Choroid plexus epithelial cell (primary cell): Measurements from ENCODE around the gene CRISPLD2.
A peak's percentile ranks its signal among the peaks of the same experiment; 100 is the strongest.

Source experiments
- DNase-seq: peaks from one replicate; pipeline ENCODE4 v3.0.0-alpha.2; 2010; ENCODE audit warnings: low read depth
- H3K4me3 ChIP-seq: 2 replicates; pipeline ENCODE4 v1.5.1; 2011; ENCODE audit warnings: low read depth, mild to moderate bottlenecking, control low read depth, low read length, moderate library complexity
- TF ChIP-seq, protein P1 (sequence below): conservative IDR thresholded peaks from 2 replicates; pipeline ENCODE4 v1.5.1; 2011; ENCODE audit warnings: low read depth, mild to moderate bottlenecking, control low read depth, inconsistent platforms, low read length, moderate library complexity

Gene CRISPLD2

DNA sequence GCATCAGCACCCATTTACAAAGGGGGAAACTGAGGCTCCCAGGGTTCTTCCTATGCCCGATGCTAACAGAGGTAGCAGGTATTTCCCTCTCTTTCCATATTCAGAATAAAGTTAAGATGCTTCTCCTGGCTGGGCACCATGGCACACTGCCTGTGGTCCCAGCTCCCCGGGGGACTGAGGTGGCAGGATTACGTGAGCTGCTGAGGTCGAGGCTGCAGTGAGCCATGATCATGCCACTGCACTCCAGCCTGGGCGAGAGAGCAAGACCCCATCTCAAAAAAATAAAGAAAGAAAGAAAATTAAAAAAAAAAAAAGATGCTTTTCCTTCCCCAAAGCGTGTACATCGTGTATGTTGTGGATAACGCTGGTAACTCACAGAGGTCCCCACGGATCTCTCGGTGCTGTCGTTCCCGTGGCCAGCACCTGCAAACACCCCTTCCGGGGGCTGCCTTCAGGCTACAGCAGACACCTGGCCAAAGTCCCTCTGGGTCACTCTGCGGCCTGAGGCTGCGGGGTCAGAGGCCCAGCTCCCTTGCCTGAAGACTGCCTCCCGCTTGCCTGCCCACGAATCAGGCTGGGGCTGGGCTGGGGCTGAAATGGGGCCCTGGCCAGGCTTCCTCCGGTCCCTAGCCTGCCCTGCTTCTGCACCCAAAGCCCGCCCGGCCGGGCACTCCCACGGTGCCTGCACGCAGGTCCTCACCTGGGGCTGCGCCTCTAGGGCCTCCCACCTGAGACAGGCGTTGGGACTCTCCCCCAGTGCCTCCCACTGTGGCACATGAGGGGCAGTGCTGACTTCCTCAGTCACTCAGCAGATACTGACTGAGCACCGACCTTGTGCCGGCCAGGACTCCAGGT is 128.4 kb downstream of the CRISPLD2 start:
- DNase-seq: no peak
- TF ChIP-seq, protein P1, sequence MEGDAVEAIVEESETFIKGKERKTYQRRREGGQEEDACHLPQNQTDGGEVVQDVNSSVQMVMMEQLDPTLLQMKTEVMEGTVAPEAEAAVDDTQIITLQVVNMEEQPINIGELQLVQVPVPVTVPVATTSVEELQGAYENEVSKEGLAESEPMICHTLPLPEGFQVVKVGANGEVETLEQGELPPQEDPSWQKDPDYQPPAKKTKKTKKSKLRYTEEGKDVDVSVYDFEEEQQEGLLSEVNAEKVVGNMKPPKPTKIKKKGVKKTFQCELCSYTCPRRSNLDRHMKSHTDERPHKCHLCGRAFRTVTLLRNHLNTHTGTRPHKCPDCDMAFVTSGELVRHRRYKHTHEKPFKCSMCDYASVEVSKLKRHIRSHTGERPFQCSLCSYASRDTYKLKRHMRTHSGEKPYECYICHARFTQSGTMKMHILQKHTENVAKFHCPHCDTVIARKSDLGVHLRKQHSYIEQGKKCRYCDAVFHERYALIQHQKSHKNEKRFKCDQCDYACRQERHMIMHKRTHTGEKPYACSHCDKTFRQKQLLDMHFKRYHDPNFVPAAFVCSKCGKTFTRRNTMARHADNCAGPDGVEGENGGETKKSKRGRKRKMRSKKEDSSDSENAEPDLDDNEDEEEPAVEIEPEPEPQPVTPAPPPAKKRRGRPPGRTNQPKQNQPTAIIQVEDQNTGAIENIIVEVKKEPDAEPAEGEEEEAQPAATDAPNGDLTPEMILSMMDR: no peak
- H3K4me3 ChIP-seq: no peak overlapping the region

DNA sequence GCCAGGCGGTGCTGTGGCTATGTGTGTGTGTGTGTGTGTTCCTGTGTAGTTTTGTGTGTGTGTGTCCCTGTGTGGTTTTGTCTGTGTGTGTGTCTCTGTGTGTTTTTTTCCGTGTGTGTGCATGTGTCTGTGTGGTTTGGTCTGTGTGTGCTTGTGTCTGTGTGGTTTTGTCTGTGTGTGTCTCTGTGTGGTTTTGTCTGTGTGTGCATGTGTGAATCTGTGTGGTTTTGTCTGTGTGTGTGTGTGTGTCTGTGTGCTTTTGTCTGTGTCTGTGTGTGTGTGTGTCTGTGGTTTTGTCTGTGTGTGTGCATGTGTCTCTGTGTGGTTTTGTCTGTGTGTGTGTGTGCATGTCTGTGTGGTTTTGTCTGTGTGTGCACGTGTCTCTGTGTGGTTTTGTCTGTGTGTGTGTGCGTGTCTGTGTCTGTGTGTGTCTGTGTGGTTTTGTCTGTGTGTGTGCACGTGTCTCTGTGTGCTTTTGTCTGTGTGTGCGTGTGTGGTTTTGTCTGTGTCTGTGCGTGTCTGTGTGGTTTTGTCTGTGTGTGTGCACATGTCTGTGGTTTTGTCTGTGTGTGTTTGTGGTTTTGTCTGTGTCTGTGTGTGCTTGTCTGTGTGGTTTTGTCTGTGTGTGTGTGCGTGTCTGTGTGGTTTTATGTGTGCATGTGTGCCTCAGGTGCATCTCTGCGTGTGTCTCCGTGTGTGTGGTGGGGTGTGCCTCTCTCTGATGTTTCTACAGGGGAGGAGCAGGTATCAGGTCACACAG is 129.2 kb downstream of the CRISPLD2 start:
- no peak overlapping the region for H3K4me3 ChIP-seq
- TF ChIP-seq, protein P1: no peak
- no peak for DNase-seq

DNA sequence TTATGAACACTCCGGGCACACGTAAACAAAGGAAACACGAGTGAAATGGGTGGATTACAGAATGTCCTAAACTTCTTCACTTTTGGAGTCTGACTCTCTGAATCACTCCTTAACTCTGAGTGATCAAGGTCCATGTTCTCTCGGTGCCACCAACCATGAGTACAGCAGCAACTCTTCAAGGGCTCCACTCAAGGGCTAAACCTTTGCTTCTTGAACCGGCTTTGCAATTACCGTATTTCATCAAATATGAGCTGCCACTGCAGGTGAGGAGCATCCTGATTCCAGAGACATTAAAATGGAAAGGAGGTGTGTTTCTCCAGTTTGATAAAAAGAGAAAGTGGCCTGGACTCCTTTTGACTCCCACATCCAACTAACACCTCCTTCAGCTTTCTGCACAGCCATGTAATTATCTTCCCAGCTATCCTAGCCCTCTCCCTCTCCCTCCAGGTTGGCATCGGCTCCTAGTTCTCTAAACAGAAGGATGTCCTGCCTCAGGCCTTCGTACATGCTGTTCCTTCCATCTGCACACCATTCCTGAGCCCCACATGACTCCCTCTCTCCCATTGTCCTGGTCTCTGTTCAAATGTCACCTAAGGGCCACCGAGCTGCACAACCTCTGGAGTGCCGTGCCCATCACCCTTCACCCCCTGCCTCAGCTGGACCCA is 130.1 kb downstream of the CRISPLD2 start:
- TF ChIP-seq, protein P1: no peak
- no peak overlapping the region for H3K4me3 ChIP-seq
- DNase-seq: no peak

DNA sequence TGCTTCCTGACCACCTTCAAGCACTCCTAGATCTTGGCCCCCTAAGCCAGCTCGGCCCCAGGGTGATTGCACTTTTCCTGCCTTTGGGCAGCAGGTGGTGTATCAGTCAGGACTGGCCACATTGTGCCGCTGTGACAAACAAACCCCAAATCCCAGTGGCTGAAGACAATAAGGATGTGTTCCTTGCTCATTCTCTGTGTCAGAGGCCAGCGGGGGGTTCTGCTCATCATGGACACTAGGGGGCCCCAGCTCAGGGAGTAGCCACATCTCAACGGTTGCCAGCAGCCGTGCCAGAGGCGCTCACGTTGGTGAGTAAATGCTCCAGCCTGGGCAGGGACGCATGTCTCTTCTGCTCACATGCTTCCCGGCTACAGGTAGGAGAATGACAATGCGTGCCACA is 131.1 kb downstream of the CRISPLD2 start:
- TF ChIP-seq, protein P1: peak; percentile 36
- H3K4me3 ChIP-seq: no peak overlapping the region
- no peak for DNase-seq

DNA sequence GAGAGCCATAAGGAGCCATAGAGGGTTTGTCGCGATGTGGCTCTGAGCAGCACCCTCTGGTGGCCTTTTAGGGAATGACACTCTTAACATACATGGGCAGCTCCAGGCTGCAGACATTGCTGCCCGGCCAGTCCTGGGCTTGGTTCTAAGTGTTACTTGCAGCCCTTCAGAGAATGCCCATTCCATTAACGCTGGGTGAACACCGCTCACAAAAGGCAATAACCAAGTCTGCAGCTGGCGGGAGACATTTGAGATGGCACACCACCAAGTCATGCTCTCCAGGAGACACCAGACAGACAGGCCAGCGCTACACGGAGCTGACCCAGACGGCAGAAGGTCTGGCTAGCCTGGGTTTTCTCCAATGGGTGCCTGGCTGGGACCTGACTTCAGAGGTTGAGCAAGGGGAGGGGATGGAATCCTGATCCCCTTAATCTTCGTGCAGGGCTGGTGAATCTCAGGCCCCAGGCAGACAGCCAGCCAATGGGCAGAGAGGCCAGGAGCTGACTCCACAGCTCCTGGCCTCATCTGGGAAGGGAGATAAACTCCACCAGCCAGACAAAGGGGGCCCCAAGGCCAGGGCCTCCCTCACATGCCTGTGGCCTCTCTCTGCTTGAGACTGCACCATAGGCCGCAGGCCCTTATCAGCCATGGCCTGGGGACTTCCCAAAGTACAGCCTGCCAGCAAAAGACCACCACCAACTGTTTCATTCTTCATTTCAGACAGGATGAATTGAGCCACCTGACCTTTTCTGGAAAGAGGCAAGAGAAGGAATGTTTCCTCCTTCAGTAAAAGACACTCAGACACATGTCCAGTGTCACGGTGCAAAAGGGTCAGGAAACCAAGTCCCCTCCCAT is 132.8 kb downstream of the CRISPLD2 start:
- TF ChIP-seq, protein P1: peak; percentile 94

DNA sequence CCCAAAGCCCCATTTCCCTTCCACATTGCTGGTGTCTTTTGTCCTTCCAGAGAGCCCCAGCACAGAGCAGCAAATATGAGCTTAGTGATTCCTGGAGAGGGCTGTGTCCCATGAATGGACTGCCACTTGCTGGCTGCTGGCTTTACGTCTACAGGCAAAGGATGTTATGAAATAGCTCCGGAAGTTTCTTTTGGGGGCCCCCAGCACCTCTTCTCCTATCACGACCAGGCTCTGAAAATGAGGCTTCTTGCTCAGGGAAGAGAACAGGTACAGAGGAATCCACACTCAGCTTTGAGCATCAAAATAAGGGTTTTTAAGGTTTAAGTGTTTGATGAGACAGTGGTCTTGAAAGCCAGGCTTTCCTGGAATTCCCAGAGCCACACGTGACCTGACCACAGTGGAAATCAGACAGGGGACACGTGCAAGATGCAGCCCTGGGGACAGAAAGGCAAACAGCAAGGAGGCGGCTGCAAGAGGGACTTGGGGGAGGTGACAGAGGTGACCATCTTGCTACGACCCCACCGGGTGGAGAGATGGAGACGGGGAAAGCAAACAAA is 133.5 kb downstream of the CRISPLD2 start:
- peak; percentile 21 for DNase-seq
- no peak overlapping the region for H3K4me3 ChIP-seq
- TF ChIP-seq, protein P1: no peak

More for the DNA sequence above, 132.8 kb downstream of the CRISPLD2 start:
- no peak overlapping the region for H3K4me3 ChIP-seq
- DNase-seq: peak; percentile 91
